Stimulated activated CD8-positive, alpha-beta memory T cell treated with anti-CD3 and anti-CD28 coated beads, Interleukin-7, amount 100 ng/mL, for 1 hour (primary cell): ENCODE data around the gene CTDP1.

ENCODE experiments used
- DNase-seq, 2 donors: peaks; one replicate each; pipeline ENCODE4 v3.0.0-alpha.2; 2020; ENCODE audit warnings: low read depth in 2 of 2

The CTDP1 gene

DNA sequence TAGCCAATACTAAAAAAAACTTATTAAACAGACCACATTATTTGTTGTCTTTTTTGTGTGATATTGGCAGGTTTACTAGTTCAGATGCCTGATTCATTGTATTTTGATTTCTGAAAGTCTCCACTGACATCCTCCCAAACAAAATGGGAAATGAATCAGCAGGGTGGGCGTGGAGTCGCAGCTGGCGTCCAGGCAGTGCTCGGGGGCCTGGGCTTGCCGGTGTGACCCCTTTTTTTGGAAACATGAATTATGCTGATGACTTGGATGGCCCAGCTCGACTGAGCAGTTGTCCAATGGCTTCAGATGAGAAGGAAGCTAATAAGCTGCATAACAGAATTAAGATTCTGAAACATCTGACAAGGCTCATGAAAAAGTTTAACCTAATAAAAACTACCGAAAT lies 116.4 kb downstream of the CTDP1 start:
- no peak for DNase-seq

DNA sequence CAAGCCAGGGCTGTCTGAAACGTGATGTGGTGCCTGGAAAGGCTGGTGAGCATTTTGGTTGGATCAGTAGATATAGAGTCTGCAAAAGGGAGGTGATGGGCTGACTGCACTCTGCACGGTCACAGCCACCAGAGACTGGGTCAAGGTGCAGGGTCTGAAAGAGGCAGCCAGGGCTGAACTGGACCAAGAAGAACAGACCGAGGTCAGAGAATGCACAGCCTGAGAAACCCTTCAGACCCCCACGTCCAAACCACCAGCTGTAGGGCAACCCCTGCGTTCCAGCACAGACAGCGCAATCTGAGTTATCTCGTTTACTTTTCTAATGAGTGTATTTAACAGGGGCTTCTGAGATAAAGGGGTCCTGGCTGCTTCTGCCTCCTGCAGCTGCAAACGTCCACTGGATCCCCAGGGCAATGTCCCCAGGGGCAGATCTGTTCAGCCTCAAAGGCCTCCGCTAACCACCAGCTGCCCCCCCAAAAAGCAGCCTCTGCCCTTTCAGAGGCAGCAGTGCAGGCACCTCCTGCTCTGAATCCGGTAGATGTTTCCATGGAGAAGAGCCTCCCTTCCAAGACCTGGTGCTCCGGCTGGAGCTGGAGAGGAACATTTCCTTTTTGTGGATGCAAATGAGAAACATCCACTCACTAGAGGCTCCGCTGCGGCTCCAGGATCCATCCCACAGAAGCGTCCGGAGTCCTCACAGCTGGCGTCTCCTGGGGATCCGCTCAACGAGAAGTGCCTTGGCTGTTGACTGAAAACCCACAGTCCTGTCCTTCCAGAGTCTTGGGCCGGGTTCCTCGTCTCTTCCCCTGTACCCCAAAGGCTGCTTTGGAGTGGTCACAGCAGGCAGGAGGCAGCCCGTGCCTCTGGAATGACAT lies 117.2 kb downstream of the CTDP1 start:
- no peak for DNase-seq

DNA sequence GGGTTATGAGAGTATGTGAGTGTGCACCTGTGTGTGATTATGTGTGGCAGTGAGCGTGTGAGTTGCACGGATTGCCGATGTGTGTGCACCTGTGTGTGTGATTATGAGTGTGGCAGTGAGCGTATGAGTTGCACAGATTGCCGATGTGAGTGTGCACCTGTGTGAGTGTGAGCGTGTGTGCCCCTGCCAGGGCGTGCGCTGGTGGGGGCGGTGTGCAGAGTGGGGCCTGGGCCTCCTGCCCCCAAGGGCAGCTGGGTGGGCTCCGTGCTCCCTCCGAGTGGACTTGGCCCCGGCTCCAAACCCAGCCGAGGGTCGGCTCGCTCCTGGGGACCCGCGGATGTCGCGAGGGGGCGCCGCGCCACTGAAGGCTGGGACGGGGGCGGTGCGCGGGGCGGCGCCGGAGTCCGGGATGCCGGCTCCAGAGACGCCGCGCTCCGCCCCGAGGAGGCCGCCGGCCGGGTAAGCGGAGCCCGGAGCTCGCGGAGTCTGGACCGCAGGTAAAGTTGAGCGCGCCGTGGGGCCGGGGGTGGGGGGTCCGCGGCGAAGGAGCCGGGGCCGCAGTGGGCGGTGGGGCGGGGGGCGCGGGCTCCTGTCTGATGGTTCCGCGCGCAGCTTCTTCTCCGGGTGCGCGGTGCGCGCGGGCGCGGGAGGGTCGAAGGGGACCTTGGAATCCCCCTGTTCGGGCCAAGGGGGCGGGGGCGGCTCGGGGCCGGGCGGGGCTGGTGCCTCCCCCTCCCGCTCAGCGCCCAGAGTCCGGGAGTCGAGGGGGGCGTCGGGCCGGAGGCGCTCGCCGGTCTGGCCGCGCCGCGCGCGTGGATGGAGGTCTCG lies 118.1 kb downstream of the CTDP1 start, which contains the start of gene KCNG2:
KCNG2 (plus strand) TSS at position 421 of the 828 bp plus-strand sequence. CDS start 65,730 bp downstream, outside the sequence.
- DNase-seq: no peak

DNA sequence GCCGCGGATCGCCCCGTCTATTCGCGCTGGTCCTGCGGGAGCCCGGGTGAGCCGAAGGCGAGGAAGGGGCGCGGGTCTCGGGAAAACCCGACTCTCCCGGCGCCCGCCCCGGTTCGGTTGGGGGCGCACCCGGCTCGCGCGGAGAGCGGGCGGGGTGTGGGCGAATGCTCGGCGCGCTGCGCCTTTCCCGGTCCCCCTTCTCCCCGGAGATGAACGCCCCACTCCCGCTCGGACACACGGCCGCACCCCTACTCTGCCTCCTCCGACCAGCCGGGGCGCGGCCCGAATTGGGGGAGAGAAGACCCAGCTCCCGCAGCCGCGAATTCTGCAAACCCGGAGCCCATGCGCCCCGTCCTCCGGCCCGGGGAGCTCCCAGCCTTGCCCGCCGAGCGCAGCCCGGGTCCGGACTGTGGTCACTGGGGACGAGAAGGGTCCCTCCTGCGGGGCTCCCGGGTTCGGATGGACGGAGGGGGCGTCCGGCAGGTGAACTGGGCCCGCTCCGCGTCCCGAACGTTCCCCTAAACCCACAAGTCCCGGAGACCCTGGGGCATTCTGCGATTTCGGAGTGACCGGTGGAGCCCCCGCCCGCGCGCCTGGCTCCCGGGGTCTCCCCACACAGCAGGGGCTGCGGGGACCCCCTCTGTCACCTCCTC lies 118.9 kb downstream of the CTDP1 start:
- DNase-seq: no peak

DNA sequence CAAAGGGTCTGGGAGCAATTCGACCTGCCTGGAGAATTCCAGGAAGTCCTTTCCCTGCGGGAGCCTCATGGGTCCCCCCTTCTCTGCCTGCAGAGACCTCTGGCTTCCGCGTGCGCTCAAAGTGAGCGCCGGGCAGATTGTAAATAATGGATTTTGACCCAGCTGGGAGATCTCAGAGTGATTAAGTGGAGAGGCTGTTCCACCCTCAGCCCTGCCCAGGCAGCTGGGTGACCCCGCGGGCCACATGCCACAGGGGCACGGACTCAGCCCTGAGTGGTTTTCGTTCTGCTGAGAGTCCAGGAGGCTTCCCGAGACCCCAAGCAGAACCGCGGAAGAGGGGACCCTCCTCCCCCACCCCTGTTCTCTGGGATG lies 119.4 kb downstream of the CTDP1 start:
- no peak for DNase-seq

DNA sequence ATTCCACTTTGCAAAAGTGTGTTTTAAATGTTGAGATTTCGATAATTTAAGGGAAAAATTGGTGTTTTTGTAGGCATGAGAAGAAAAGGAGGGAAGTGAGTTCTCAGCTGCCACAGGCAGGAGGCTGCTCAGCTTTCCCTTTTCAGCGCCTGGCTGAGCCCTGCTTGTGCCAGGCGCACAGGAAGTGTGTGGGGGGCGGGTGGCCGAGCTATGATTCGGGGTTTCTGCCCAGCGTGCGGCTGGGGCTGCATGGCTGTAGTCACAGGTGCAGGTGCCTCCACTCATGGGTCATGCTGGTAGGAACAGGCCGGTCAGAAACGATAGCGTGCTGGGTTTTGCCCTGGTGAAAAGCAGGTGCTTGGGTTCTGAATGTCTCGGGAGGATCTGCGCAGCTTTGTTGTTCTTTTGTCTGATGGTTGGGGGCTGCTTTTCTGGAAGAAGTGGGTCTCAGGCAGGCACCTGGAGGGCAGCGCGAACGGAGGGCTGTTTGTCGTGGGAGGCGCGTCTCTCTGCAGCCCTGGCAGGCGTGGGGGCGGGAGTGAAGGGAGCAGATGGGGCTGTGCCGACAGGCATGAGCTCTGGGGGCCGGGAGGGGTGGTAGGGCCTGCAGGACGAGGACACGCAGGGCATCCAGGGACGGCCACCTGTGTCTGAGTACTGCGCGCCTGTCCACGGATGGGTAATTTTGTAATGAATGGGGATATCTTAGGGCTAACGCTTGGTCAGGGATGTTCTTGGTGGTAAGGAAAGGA lies 120.2 kb downstream of the CTDP1 start:
- DNase-seq: no peak

DNA sequence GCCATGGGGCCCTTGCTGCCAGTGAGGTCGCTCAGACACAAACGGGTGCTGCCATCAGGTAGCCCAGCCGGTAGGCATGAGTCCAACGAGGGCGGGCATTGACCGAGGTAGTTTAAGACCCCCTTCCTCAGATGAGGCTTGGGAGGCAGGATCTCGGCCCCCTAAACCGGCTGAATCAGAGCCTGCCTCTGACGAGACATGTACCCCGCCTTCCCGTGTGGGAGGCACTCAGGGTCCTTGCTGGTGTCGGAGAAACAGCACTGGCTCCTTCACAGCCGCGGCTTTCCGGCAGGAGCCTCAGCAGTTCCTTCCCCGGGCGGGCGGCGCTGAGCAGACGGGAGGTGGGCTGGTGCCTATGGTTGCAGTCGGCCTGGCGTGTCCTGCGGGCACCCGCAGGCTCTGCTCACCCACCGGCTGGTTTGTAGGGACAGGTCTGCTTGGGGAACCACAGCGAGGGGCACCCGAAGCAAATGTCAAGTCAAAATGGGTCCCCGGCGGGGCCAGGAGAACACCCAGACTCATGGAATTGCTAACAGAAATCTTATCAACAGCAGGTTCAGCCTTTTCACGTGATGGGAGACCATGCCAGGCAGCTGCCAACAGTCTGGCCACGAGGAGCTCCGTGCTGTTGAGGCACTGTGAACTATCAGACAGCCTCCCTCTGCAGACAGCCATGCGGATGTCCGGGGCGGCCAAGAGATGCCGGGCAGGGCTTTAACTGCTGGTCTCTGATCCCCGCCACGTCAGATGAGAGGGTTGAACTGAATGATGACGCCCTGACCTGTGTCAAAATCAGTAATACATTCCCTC lies 121.0 kb downstream of the CTDP1 start:
- DNase-seq: no peak

DNA sequence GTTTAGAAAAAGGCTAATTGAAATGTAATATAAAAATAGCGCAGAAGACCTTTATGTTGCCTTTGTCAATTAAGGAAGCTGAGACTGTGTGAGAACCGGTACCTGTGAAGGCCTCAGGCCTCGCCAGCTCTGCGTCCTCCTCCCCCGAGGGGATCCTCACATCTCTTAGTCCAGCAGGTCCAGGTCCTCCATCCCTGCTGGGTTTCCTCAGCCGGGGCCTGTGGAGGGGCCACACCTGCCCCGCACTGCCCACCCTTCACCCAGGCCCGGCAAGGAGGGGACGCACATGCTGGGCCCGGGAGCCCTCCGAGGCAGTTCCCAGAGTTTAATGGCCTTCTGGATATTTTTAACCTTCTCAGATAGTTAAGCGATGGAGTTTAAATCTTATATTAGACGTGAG lies 121.6 kb downstream of the CTDP1 start:
- no peak for DNase-seq

DNA sequence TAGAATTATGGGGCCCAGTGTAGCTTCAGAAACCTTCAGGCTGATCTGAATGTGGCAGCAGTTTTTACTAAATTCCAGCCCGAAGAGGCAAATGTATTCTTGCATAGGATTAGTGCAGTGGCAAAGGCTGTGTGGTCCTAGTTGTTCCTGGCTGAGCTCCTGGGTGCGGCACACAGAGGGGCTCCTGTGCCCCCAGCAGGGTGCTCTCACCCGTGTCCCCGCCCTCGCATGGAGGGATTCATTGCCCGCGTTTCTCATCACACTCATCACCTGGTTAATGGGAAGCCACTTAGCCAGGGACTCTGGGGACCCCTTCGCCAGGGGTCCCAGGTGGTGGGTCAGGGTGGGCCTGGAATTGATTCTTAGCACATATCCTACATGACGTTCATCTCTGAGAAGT lies 122.0 kb downstream of the CTDP1 start:
- DNase-seq: no peak

DNA sequence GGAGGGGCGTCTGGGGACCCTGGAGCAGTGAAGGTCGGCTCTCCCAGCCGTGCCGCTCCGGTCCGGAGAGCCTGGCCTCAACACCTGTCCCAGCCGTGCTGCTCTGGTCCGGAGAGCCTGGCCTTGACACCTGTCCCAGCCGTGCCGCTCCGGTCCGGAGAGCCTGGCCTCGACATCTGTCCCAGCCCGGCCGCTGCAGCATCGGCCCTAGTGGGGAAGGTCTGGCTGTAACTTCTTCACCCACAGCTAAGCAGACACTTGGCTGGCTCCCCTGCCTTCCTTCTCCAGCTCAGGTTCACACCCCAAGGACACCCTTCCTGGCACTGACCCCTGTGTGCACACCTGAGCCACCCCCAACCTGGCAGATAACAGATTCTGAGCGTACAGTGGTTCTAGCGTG lies 122.7 kb downstream of the CTDP1 start:
- no peak for DNase-seq

DNA sequence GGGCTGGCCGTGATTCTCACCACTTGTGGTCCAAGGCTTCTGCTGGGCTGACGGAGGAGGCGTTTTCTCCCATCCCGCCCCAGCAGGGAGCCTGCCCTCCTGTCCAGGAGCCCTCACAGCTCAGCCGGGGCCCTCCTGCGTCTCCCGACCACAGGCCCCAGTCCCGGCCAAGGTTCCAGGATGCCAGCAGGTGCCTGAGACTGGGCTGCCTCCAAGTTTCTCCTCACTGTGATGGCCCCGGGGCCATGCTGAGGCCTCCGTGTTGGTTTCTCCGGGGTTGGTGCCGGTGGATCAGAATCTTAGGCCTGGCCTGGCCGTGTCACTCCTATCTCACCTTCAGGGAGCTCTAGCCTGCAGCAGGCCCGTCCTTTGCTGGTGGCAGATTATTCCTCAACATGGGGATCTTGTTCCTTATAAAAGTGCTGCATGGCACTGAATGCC lies 124.0 kb downstream of the CTDP1 start:
- DNase-seq: no peak
